DOHH2 (cell line): ENCODE data around the gene MACROD2.

Experiments used
- H3F3A ChIP-seq: fragments of 200-600 bp; sonication (generic), shearing (Covaris generic); 2 replicates; pipeline ENCODE4 v1.6.0; 2016; ENCODE audit warnings: antibody characterized with exemption, mild to moderate bottlenecking; ENCODE audit not compliant: control insufficient read depth, insufficient read depth
- H3K27ac ChIP-seq: fragments of 200-600 bp; sonication (generic); 2 replicates; pipeline ENCODE4 v1.5.1; 2014; ENCODE audit warnings: low read depth, mild to moderate bottlenecking, low read length, moderate library complexity
- H3K27me3 ChIP-seq: fragments of 200-600 bp; sonication (generic); 2 replicates; pipeline ENCODE4 v1.6.1; 2014; ENCODE audit warnings: mild to moderate bottlenecking, low read length, mixed read lengths; ENCODE audit not compliant: control insufficient read depth
- H3K36me3 ChIP-seq: fragments of 200-600 bp; sonication (generic); 2 replicates; pipeline ENCODE4 v1.6.1; 2014; ENCODE audit warnings: mild to moderate bottlenecking, low read length, moderate library complexity, mixed read lengths; ENCODE audit not compliant: control insufficient read depth
- H3K4me1 ChIP-seq: fragments of 200-600 bp; sonication (generic); 2 replicates; pipeline ENCODE4 v1.6.1; 2014; ENCODE audit warnings: mild to moderate bottlenecking, low read length, mixed read lengths; ENCODE audit not compliant: control insufficient read depth
- H3K4me2 ChIP-seq: fragments of 200-600 bp; sonication (generic); 2 replicates; pipeline ENCODE4 v1.6.0; 2014; ENCODE audit warnings: mild to moderate bottlenecking, low read length, moderate library complexity
- H3K4me3 ChIP-seq: fragments of 200-600 bp; sonication (generic); 2 replicates; pipeline ENCODE4 v1.5.1; 2014; ENCODE audit warnings: mild to moderate bottlenecking, low read length, mixed read lengths
- H3K79me2 ChIP-seq: fragments of 200-600 bp; sonication (generic); 2 replicates; pipeline ENCODE4 v1.6.1; 2014; ENCODE audit warnings: mild to moderate bottlenecking, low read length, mixed read lengths; ENCODE audit not compliant: control insufficient read depth
- H3K9me2 ChIP-seq: fragments of 200-600 bp; sonication (generic); replicated peaks from 2 replicates; pipeline ENCODE4 v1.6.1; 2014; ENCODE audit warnings: mild to moderate bottlenecking, low read length, mixed read lengths; ENCODE audit not compliant: control insufficient read depth
- H3K9me3 ChIP-seq: fragments of 200-600 bp; sonication (generic); 2 replicates; pipeline ENCODE4 v1.6.1; 2014; ENCODE audit warnings: antibody characterized with exemption, low read length, mixed read lengths; ENCODE audit not compliant: control insufficient read depth, insufficient read depth
- H4K20me1 ChIP-seq: fragments of 200-600 bp; sonication (generic); 2 replicates; pipeline ENCODE4 v1.6.0; 2014; ENCODE audit warnings: low read depth, mild to moderate bottlenecking, antibody characterized with exemption, low read length, moderate library complexity; ENCODE audit not compliant: control insufficient read depth, insufficient read depth
- EZH2phosphoT487 ChIP-seq: fragments of 200-600 bp; sonication (generic); IDR thresholded peaks from 2 replicates; pipeline ENCODE4 v1.6.1; 2017; ENCODE audit warnings: borderline replicate concordance, mild to moderate bottlenecking, antibody characterized with exemption, low read length, moderate library complexity, mixed read lengths
- TF ChIP-seq, protein P1 (sequence below): fragments of 200-600 bp; sonication (generic); IDR thresholded peaks from one replicate; pipeline ENCODE4 v1.5.1; 2014; ENCODE audit warnings: antibody characterized with exemption, mild to moderate bottlenecking, low read depth, low read length; ENCODE audit not compliant: poor library complexity, severe bottlenecking

The MACROD2 gene

DNA sequence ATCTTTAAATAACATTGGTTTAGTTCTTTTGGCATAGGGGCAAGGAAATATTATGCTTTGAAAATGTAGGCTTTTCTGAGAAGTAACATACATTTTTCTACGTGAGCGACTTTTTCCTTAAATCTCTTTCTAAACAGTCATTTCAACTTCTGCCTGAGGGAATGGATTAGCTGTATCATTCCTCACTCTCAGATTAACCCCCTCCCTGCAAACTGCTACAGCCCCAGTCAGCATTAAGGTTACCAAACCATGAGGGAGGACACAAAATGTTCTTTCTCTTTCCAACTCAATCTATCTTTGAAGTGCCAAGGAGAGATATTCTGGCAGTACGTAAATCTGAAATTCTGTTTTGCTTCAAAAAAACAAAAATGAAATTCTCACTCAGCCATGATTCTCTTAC is 573.4 kb downstream of the MACROD2 start:
- no peak overlapping the region for H3K27ac ChIP-seq
- H3K27me3 ChIP-seq = no peaks in the 10 kb centered on the region
- H3F3A ChIP-seq = no peaks in the 10 kb centered on the region
- H3K9me2 ChIP-seq = no peaks in the 10 kb centered on the region
- H3K9me3 ChIP-seq = no peaks in the 10 kb centered on the region
- no peaks in the 10 kb centered on the region for H3K4me1 ChIP-seq
- no peaks in the 10 kb centered on the region for H3K79me2 ChIP-seq
- no peaks in the 10 kb centered on the region for H4K20me1 ChIP-seq
- H3K4me2 ChIP-seq = no peak overlapping the region
- TF ChIP-seq, protein P1, sequence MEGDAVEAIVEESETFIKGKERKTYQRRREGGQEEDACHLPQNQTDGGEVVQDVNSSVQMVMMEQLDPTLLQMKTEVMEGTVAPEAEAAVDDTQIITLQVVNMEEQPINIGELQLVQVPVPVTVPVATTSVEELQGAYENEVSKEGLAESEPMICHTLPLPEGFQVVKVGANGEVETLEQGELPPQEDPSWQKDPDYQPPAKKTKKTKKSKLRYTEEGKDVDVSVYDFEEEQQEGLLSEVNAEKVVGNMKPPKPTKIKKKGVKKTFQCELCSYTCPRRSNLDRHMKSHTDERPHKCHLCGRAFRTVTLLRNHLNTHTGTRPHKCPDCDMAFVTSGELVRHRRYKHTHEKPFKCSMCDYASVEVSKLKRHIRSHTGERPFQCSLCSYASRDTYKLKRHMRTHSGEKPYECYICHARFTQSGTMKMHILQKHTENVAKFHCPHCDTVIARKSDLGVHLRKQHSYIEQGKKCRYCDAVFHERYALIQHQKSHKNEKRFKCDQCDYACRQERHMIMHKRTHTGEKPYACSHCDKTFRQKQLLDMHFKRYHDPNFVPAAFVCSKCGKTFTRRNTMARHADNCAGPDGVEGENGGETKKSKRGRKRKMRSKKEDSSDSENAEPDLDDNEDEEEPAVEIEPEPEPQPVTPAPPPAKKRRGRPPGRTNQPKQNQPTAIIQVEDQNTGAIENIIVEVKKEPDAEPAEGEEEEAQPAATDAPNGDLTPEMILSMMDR = no peak
- TF ChIP-seq EZH2phosphoT487 = no peak
- H3K4me3 ChIP-seq = no peak overlapping the region
- H3K36me3 ChIP-seq = no peaks in the 10 kb centered on the region

DNA sequence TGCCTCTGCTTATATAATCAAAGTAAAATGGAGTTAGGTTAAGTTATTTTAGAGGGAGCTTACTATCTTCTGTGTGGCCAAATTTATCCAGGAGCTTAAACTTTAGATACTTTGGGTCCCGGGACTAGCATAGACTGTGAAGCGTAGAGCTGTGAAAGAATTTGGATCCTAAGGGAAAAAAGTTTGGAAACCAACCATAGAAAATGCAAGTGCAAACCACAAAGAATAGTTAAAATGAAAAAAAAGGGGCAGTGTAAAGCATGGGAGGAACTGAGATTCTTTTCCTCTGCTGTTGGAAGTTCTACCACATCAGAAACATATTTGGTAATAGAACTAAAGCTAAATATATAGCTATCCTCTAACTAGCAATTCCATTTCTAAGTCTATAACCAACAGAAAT is 574.3 kb downstream of the MACROD2 start:
- Histone ChIP-seq H4K20me1 (no peaks in the 10 kb centered on the region), H3K9me2 (no peaks in the 10 kb centered on the region), H3F3A (no peaks in the 10 kb centered on the region), H3K36me3 (no peaks in the 10 kb centered on the region), H3K27ac (no peak overlapping the region), H3K27me3 (no peaks in the 10 kb centered on the region), H3K79me2 (no peaks in the 10 kb centered on the region), H3K9me3 (no peaks in the 10 kb centered on the region), H3K4me2 (no peak overlapping the region), H3K4me3 (no peak overlapping the region), H3K4me1 (no peaks in the 10 kb centered on the region)
- TF ChIP-seq, protein P1 = no peak
- no peak for TF ChIP-seq EZH2phosphoT487

DNA sequence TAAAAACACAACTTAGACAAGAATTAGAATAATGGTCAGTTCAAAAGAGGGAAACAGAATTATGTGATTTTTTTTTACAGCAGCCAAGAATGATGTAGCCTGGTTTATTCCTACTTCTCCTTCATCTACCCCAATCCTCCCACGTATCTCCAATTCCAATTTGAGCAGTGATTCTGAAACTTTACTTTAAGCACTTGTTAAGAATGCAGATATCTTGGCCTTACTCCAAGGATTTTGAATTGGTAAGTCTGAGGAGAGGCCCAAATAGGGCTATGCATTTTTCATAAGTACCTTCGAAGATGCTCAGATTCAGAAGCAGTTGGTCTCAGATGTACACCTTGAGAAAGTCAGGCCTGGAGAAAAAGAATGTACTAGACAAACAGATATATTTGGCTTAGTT is 575.5 kb downstream of the MACROD2 start:
- Histone ChIP-seq H3K36me3 (no peaks in the 10 kb centered on the region), H3K4me2 (no peak overlapping the region), H3K9me2 (no peaks in the 10 kb centered on the region), H3K27me3 (no peaks in the 10 kb centered on the region), H3F3A (no peaks in the 10 kb centered on the region), H3K4me3 (no peak overlapping the region), H4K20me1 (no peaks in the 10 kb centered on the region), H3K79me2 (no peaks in the 10 kb centered on the region), H3K27ac (no peak overlapping the region), H3K9me3 (no peaks in the 10 kb centered on the region), H3K4me1 (no peaks in the 10 kb centered on the region)
- no peak for TF ChIP-seq EZH2phosphoT487
- TF ChIP-seq, protein P1 = no peak

DNA sequence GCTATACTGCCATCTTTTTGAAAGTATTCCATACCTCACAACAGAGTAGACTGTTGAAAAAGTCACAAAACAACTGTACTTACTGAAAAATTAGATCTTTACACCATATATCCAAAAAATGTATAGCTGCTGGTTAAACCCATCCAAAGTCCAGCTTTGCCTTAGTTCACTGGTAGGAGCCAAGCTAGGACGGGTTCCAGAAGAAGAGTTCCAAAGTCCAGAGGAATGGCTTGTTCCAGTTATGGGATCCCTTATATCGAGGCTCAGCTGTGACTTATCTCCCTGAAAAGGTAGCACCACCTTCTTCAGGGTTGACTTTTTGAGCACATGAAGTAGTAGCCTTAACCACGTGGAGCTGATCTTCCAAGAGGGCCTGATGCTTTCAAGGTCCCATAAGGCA is 578.4 kb downstream of the MACROD2 start:
- H3K27me3 ChIP-seq = no peaks in the 10 kb centered on the region
- H3F3A ChIP-seq = no peaks in the 10 kb centered on the region
- no peak overlapping the region for H3K27ac ChIP-seq
- H3K4me2 ChIP-seq = no peak overlapping the region
- H3K4me3 ChIP-seq = no peak overlapping the region
- H3K4me1 ChIP-seq = no peaks in the 10 kb centered on the region
- H3K79me2 ChIP-seq = no peaks in the 10 kb centered on the region
- no peaks in the 10 kb centered on the region for H3K9me3 ChIP-seq
- no peaks in the 10 kb centered on the region for H3K36me3 ChIP-seq
- no peak for TF ChIP-seq EZH2phosphoT487
- TF ChIP-seq, protein P1 = no peak
- H3K9me2 ChIP-seq = no peaks in the 10 kb centered on the region
- H4K20me1 ChIP-seq = no peaks in the 10 kb centered on the region
